Fibroblast of mammary gland (primary cell): ENCODE results near the gene LRP1B.

Experiments
- DNase-seq: peaks from one replicate; pipeline ENCODE4 v3.0.0-alpha.2; 2010; ENCODE audit warnings: low read depth
- H3K4me3 ChIP-seq: 2 replicates; pipeline ENCODE4 v1.5.1; 2011; ENCODE audit warnings: low read depth, mild to moderate bottlenecking, low read length, moderate library complexity; ENCODE audit not compliant: control insufficient read depth
- CTCF ChIP-seq: conservative IDR thresholded peaks from 2 replicates; pipeline ENCODE4 v1.5.1; 2011; ENCODE audit warnings: low read depth, low read length, inconsistent platforms; ENCODE audit not compliant: control insufficient read depth, insufficient read depth

The LRP1B gene

GRCh38 chr2:141455211-141455826 is 675.5 kb downstream of the LRP1B start:
- DNase-seq: no peak
- no peak for TF ChIP-seq CTCF
- H3K4me3 ChIP-seq: no peak overlapping the region

GRCh38 chr2:141440072-141440635 is 690.7 kb downstream of the LRP1B start:
- no peak for TF ChIP-seq CTCF
- H3K4me3 ChIP-seq: no peak overlapping the region

GRCh38 chr2:141439524-141439923 is 691.3 kb downstream of the LRP1B start:
- no peak for DNase-seq
- no peak overlapping the region for H3K4me3 ChIP-seq
- TF ChIP-seq CTCF: no peak

More at GRCh38 chr2:141440072-141440635, 690.7 kb downstream of the LRP1B start:
- DNase-seq: no peak

GRCh38 chr2:141438536-141438935 is 692.3 kb downstream of the LRP1B start:
- peak; percentile 1 for DNase-seq
- H3K4me3 ChIP-seq: no peak overlapping the region
- TF ChIP-seq CTCF: no peak

GRCh38 chr2:141437521-141437920 is 693.3 kb downstream of the LRP1B start:
- TF ChIP-seq CTCF: no peak
- no peak for DNase-seq
- H3K4me3 ChIP-seq: no peak overlapping the region

- TF ChIP-seq CTCF: no peak
- DNase-seq: no peak
- H3K4me3 ChIP-seq: no peak overlapping the region
These were observed 707.7 kb downstream of the LRP1B start for GRCh38 chr2:141423124-141423523.
